GM19025 (cell line): Measurements from ENCODE around the gene CSH1.
"Not testable (repeated sequence)": the region's sequence is repeated elsewhere in the genome, so short reads cannot be mapped to it uniquely, and the experiment has no call there.

Source experiments
- ATAC-seq: cut with Tn5 transposase; IDR thresholded peaks from one replicate; pipeline ENCODE4 v1.9.1; 2021; ENCODE audit warnings: mild to moderate bottlenecking, low read depth, moderate library complexity; ENCODE audit not compliant: unreplicated experiment

Gene CSH1

DNA sequence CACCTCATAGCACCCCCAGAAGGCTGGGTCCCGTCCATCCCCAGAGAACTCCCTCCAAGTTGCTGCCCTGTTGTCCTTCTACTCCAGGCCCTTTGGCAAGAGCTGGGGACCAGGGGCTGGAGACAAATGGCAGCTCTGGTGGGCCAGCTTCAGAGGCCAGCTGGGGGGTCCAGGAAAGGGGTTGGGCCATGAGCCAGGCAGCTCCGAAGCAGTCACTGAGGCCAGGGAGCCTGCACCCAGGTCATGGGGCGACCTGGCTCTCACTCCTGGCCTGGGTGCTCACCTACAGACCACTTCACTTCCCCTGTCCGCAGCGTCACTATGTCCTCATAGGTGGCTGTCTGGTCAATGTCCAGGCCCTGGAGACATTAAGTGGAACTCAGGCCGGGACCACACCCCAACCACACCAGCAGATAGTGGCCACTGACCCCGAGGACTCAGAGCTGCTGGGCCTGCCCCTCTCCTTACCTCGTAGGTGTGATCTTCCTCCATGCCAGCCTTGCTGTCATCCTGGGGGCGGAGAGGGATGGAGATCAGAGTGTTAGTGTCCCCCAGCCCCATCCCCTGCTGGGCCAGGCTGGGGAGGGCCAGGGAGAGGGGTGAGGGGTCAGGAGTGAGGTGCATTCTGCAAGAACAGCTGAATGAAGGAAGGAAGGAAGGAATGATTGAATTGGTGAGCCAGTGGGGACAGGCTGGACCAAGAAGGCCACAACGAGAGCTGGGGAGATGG is 32.8 kb upstream of the CSH1 start:
- no peak for ATAC-seq

DNA sequence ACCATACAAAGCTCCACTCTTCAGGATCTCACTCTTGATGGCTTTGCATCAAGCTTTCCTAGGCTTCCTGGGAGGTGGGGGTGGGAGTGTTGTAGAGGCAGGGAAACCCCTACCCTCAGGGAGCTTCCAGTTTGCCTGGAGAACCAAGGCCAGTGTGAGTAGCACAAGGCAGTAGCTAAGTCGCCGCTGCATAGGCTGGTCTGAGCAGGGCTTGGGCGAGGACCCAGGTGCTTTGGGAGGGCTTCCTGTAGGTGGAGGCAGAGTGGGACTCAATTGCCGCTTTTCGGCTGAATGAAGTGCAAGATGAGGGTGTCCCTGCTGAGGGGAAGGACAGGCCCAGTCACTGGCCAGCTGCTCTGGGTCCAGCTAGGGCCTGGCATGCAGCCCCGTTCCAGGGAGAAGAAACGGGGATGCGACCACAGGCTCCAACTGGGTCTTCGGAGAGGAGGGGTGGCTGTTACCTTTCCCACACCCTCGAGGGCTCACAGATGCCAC is 31.8 kb upstream of the CSH1 start:
- no peak for ATAC-seq

DNA sequence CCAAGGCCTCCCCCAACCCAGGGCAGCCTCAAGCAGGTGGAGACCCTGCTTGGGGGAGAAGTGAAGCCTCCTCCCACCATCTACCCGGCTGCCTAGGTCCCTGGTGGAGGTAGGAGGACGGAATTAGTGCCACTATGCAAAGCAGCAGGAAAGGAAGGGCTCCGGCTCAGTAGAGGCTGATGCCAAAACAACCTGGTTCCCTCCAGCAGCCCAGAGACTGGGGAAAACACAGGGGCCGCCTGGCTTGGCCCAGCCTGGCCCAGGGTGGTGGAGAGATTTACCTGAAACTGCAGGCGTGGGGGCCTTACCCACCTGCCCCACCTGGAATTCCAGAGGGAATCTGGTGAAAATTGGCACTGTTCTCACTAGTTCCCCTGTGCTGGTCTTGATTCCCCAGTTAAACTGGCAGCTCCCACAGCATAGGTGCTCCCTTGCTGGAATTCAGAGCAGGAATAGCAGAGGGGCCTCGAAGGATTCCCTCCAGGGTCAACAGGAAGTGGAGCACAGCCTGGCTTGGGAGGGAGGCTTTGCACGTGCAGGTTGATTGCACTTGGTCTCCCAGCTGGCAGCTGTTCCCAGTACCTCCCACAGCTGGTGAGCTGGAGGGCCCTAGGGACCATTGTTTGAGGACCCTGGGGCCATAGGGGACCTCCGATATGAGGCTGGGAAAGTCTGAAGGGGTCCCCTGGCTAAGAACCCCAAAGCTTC is 31.2 kb upstream of the CSH1 start:
- no peak for ATAC-seq

DNA sequence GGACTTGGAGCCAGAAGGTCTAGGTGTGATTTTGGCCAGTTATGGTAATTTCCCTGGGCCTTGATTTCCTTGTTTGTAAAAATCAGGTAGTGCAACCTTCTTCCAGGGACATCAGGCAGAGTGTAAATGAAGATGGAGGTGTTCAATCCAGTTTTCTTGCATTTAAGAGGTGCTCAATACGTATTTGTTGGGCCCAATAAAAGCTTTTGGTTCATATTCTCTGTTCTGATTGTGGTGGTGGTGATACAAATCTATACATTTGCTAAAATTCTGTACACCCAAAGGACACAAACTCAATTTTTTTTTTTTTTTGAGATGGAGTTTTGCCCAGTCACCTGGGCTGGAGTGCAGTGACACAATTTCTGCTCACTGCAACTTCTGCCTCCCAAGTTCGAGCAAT is 29.8 kb upstream of the CSH1 start:
- no peak for ATAC-seq

DNA sequence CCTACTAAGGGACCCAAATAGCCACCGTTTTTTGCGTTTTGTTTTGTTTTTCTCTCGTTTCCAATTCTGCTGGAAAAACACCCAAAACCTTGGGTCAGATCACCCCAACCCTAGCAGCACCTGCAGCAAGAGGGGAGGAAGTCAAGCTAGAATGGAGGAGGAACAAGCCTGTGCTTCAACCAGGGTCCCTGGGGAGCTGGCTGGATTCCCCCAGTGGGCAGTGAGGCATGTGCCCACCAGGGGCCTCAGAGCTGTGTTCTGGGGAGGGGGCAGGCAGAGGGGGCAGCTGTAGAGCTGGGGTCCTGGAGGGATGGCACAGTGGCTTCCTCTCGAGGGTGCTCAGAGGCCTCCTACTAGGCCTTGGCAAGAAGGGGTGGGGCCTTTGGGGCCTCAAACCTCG is 29.2 kb upstream of the CSH1 start:
- ATAC-seq: no peak

DNA sequence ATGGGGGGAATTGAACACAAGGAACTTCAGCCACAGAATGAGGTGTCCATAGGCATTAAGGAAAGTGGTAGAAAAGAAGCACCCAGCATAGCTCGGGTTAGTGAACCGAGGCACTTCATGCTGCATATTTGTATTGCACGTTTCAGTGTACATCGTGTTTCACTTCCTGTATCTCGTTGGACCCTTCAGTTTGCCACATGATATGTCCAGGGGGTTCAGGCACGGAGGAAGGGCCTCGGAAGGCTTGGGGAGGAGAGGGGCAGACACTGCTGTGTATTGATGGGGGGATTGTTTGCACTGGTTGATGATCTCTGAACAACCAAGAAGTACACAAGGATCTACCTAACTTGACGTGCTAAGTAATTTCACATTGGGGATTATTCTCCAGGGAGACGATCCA is 26.0 kb upstream of the CSH1 start:
- ATAC-seq: not testable (repeated sequence)

DNA sequence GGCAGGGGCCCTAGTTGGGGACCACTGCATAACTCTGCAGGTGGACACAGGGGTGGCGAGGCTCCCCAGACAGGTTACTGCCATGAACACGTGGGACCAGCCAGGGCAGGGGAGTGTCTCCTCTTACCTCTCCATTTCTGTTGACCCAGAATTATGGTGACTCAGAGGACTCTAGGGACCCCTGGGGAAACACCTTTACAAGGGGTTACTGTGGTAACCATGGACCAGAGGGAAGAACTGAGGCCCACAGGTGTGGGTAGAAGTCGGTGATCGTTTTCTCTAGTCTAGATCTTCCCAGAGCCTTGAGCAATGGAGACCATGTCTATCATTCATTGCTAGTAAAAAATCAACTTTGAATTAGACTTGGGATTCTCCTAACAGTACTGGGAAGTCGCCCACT is 24.4 kb upstream of the CSH1 start:
- not testable (repeated sequence) for ATAC-seq

DNA sequence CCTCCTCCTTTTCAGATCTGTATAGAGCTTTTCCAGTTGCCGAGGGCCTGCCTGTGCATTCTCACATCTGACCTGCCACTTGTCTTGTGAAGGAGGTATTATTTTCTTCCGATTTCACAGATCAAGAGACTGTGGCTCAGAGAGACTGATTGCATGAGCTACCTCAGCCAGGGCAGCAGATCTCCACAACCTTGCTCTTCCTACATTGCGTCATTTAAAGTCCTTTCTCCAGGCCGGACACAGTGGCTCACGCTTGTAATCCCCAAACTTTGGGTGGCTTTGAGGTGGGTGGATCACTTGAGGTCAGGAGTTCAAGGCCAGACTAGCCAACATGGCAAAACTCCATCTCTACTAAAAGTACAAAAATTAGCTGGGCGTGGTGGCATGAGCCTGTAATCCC is 23.7 kb upstream of the CSH1 start:
- ATAC-seq: not testable (repeated sequence)

DNA sequence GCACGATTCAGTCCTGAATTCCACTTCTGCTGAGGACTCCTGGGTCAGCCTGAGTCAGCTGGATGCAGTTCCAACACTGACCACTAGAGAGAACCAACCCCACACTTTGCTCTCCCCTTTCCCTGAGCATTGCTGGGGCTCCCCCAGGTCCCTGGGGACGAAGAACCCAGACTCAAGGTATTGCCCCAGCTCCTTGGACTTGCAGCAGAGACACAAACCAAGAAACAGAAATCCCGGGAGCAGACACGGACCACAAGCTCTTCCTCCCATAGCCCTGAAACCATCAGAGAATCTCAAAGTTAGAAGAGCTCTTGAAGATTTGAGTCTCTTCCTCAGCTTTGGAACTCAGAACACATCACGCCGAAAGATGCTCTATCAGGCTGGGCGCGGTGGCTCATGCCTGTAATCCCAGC is 22.9 kb upstream of the CSH1 start:
- no peak for ATAC-seq

DNA sequence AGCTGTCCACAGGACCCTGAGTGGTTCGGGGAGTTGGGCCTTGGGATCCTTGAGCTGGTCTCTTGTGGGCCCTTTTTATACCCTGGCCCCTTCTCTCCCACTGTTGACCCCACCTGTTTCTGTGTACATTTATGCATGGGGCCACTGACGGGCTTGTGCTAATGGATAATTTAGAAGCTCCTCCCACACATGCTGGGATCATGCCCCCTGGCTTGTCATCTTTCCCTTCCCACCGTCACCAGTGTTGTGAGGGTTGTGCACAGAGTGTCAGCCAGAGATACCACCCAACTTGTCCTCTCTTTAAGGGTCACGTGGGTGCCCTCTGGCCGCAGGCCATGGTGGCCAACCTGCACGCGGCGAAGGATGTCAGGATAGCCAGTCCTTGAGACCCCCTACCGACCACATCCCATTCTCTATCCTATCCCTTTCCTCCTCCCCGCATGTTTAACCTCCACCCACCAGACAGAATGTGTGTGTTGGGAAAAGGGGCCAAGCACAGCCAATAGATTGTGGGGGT is 22.5 kb upstream of the CSH1 start, which contains the start of gene GH1:
Gene GH1 (minus strand): TSS at position 51 of the 517 bp plus-strand sequence. CDS start 63 bp downstream, outside the sequence.
- not testable (repeated sequence) for ATAC-seq

DNA sequence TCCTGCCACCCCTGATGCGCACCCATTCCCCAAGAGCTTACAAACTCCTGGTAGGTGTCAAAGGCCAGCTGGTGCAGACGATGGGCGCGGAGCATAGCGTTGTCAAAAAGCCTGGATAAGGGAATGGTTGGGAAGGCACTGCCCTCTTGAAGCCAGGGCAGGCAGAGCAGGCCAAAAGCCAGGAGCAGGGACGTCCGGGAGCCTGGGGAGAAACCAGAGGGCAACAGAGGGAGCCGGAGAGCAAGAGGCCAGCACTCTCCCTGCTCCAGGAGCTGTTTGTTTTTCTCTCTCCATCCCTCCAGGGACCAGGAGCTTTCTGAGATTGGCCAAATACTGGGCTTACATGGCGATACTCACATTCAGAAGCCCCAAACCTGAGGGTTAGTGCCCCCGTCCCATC is 21.9 kb upstream of the CSH1 start:
- ATAC-seq: no peak

DNA sequence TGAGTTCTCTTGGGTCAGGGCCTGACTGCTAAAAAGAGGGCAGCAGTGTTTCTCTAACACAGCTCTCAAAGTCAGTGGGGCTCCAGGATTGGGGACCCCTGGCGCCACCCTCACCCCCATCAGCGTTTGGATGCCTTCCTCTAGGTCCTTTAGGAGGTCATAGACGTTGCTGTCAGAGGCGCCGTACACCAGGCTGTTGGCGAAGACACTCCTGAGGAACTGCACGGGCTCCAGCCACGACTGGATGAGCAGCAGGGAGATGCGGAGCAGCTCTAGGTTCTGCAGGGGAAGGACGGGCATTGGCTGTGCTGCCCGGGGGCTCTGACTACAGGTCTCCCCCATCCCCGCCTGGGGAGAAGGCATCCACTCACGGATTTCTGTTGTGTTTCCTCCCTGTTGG is 21.3 kb upstream of the CSH1 start:
- no peak for ATAC-seq

DNA sequence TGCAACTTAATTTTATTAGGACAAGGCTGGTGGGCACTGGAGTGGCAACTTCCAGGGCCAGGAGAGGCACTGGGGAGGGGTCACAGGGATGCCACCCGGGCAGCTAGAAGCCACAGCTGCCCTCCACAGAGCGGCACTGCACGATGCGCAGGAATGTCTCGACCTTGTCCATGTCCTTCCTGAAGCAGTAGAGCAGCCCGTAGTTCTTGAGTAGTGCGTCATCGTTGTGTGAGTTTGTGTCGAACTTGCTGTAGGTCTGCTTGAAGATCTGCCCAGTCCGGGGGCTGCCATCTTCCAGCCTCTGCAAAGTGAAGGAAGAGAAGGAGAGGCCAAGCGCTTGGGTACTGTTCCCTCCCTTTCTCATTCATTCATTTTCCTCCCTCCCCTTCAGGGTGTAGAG is 20.8 kb upstream of the CSH1 start:
- ATAC-seq: not testable (repeated sequence)

DNA sequence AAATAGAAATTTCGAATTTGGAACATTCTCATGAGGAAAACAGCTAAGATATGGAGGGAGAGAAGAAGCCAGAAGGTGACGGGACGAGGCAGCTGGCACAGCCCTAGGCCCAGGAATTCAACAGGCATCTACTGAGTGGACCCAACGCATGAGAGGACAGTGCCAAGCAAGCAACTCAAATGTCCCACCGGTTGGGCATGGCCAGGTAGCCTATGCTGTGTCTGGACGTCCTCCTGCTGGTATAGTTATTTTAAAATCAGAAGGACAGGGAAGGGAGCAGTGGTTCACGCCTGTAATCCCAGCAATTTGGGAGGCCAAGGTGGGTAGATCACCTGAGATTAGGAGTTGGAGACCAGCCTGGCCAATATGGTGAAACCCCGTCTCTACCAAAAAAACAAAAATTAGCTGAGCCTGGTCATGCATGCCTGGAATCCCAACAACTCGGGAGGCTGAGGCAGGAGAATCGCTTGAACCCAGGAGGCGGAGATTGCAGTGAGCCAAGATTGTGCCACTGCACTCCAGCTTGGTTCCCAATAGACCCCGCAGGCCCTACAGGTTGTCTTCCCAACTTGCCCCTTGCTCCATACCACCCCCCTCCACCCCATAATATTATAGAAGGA is 20.3 kb upstream of the CSH1 start:
- no peak for ATAC-seq

DNA sequence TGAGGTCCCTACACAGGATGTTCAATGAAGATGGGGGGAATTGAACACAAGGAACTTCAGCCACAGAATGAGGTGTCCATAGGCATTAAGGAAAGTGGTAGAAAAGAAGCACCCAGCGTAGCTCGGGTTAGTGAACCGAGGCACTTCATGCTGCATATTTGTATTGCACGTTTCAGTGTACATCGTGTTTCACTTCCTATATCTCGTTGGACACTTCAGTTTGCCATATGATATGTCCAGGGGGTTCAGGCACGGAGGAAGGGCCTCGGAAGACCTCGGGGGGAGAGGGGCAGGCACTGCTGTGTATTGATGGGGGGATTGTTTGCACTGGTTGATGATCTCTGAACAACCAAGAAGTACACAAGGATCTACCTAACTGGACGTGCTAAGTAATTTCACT is 19.4 kb upstream of the CSH1 start:
- ATAC-seq: not testable (repeated sequence)

DNA sequence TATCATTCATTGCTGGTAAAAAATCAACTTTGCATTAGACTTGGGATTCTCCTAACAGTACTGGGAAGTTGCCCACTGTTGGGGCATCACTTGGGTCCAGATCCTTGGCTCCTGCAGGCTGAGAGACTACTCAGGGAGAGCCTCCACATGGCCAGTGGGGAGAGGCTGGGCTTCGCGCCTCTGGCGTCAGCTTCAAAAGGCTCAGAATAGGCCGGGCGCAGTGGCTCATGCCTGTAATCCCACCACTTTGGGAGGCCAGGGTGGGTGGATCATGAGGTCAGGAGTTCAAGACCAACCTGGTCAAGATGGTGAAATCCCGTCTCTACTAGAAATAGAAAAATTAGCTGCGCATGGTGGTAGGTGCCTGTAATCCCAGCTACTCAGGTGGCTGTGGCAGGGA is 18.1 kb upstream of the CSH1 start:
- ATAC-seq: no peak

DNA sequence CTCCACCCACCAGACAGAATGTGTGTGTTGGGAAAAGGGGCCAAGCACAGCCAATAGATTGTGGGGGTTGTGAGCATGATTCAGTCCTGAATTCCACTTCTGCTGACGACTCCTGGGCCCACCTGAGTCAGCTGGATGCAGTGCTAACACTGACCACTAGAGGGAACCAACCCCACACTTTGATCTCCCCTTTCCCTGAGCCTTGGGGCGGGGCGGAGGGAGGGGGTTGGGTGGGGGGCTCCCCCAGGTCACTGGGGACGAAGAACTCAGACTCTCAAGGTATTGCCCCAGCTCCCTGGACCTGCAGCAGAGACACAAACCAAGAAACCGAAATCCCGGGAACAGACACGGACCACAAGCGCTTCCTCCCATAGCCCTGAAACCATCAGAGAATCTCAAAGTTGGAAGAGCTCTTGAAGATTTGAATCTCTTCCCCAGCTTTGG is 15.3 kb upstream of the CSH1 start:
- ATAC-seq: no peak

DNA sequence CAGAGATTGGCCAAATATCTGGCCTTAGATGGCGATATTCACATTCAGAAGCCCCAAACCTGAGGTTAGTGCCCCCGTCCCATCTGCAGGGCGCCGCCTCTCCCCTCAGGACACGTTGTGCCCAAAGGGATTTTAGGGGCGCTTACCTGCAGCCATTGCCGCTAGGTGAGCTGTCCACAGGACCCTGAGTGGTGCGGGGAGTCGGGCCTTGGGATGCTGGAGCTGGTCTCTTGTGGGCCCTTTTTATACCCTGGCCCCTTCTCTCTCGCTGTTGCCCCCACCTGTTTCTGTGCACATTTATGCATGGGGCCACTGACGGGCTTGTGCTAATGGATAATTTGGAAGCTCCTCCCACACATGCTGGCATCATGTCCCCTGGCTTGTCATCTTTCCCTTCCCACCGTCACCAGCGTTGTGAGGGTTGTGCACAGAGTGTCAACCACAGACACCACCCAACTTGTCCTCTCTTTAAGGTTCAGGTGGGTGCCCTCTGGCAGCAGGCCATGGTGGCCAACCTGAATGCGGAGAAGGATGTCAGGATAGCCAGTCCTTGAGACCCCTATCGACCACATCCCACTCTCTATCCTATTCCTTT is 14.8 kb upstream of the CSH1 start, which contains the start of gene CSHL1:
Gene CSHL1 (minus strand): TSS at position 218 of the 595 bp plus-strand sequence. CDS start 62 bp downstream, at position 156.
- ATAC-seq: no peak

DNA sequence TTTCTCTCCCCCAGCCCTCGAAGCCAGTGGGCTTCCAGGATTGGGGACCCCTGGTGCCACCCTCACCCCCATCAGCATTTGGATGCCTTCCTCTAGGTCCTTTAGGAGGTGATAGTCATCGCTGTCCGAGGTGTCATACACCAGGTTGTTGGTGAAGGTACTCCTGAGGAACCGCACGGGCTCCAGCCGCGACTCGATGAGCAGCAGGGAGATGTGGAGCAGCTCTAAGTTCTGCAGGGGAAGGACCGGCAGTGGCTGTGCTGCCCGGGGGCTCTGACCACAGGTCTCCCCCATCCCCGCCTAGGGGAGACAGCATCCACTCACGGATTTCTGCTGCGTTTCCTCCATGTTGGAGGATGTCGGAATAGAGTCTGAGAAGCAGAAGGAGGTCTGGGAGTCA is 13.7 kb upstream of the CSH1 start:
- no peak for ATAC-seq

DNA sequence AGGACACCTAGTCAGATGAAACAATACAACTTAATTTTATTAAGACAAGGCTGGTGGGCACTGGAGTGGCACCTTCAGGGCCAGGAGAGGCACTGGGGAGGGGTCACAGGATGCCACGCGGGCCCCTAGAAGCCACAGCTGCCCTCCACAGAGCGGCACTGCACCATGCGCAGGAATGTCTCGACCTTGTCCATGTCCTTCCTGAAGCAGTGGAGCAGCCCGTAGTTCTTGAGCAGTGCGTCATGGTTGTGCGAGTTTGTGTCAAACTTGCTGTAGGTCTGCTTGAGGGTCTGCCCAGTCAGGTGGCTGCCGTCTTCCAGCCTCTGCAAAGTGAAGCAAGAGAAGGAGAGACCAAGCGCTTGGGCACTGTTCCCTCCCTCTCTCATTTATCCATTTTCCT is 13.2 kb upstream of the CSH1 start:
- not testable (repeated sequence) for ATAC-seq
